GM21717 (cell line): ENCODE data around the gene ATRIP.
"Not testable (repeated sequence)": the region's sequence is repeated elsewhere in the genome, so short reads cannot be mapped to it uniquely, and the experiment has no call there.

ENCODE experiments used
- ATAC-seq: cut with Tn5 transposase; IDR thresholded peaks from one replicate; pipeline ENCODE4 v1.9.1; 2021; ENCODE audit warnings: mild to moderate bottlenecking, moderate library complexity; ENCODE audit not compliant: unreplicated experiment

ATRIP gene

GRCh38 chr3:48435774-48436476 is 10.6 kb upstream of the ATRIP start:
- ATAC-seq, result no peak

- no peak for ATAC-seq
Observed at GRCh38 chr3:48436477-48436787, 10.1 kb upstream of the ATRIP start.

- ATAC-seq, result no peak
Observed at GRCh38 chr3:48436855-48437254, 9.7 kb upstream of the ATRIP start.

- no peak for ATAC-seq
Observed at GRCh38 chr3:48437812-48438211, 8.7 kb upstream of the ATRIP start.

- peak; percentile 90 for ATAC-seq
Observed at GRCh38 chr3:48439820-48440589, 6.5 kb upstream of the ATRIP start, which contains the start of the genes CCDC51 and TMA7. Gene CCDC51 (minus strand): TSS chr3:48440119. CDS start chr3:48435128, 4,991 bp downstream. Gene TMA7 (plus strand): TSS chr3:48440257. CDS start chr3:48440297, 40 bp downstream.

GRCh38 chr3:48440590-48440958 is 6.0 kb upstream of the ATRIP start:
- no peak for ATAC-seq

GRCh38 chr3:48441940-48442339 is 4.6 kb upstream of the ATRIP start:
- ATAC-seq, result no peak

- ATAC-seq, result no peak
Observed at GRCh38 chr3:48445277-48445882, 1.2 kb upstream of the ATRIP start.

- ATAC-seq, result no peak
Observed at GRCh38 chr3:48446043-48446424, 503 bp upstream of the ATRIP start.

- no peak for ATAC-seq
Observed at GRCh38 chr3:48451270-48451669, 4.7 kb downstream of the ATRIP start.

GRCh38 chr3:48456456-48456855 is 9.9 kb downstream of the ATRIP start:
- no peak for ATAC-seq

- ATAC-seq, result no peak
Observed at GRCh38 chr3:48459331-48459730, 12.8 kb downstream of the ATRIP start.

- no peak for ATAC-seq
Observed at GRCh38 chr3:48459773-48460516, 13.4 kb downstream of the ATRIP start.

- ATAC-seq, result no peak
Observed at GRCh38 chr3:48460517-48460902, 14.0 kb downstream of the ATRIP start.

GRCh38 chr3:48461767-48462166 is 15.2 kb downstream of the ATRIP start:
- ATAC-seq, result not testable (repeated sequence)

- ATAC-seq, result no peak
Observed at GRCh38 chr3:48463703-48464102, 17.2 kb downstream of the ATRIP start.

GRCh38 chr3:48464713-48465221 is 18.2 kb downstream of the ATRIP start:
- no peak for ATAC-seq

GRCh38 chr3:48465237-48465530 is 18.6 kb downstream of the ATRIP start:
- no peak for ATAC-seq

GRCh38 chr3:48465531-48466378 is 19.2 kb downstream of the ATRIP start:
- peak; percentile 76 for ATAC-seq

GRCh38 chr3:48466386-48467109 is 20.0 kb downstream of the ATRIP start:
- ATAC-seq, result peak; percentile 8
